Activated CD8-positive, alpha-beta memory T cell treated with anti-CD3 and anti-CD28 coated beads, Interleukin-2, amount 50 U/mL, for 24 hours (primary cell): ENCODE measurements around the gene CTSF.
A peak's percentile ranks its signal among the peaks of the same experiment; 100 is the strongest.
"Not testable (repeated sequence)": the region's sequence is repeated elsewhere in the genome, so short reads cannot be mapped to it uniquely, and the experiment has no call there.

Experiments
- DNase-seq: peaks from one replicate; pipeline ENCODE4 v3.0.0-alpha.2; 2020; ENCODE audit errors: extremely low read depth

The CTSF gene

DNA sequence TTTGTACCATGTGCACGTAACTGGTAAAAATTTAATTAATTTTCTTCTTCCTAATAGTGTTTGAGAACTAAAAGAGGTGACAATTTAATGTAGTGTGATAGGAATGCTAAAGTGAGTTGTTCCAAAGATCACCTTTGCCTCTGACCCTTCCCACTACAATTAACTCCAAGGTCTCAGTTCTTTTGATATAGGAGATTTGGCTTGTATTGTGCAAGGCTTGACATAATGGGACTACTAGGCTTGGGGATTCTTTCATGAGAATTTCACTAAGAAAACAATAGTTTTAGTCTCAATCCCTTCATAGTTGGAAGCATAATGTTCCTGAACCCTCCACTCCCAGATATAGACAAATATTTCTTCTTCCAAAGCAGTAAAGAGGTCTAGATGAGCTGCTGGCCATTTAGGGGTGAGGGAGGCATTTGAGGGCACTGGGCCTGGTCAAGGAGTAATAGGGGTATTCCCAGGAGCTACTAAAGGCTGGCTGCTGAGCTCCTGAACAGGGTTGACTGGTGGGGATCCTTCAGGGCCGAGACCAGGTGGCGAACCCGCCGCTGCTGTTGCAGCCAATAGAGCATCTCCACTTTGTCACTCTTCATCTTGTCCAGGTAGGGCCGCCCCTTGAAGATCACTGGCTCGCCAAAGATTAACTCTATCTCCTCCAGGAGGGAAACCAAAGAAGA, 21.7 kb upstream of the CTSF start:
- DNase-seq: no peak

DNA sequence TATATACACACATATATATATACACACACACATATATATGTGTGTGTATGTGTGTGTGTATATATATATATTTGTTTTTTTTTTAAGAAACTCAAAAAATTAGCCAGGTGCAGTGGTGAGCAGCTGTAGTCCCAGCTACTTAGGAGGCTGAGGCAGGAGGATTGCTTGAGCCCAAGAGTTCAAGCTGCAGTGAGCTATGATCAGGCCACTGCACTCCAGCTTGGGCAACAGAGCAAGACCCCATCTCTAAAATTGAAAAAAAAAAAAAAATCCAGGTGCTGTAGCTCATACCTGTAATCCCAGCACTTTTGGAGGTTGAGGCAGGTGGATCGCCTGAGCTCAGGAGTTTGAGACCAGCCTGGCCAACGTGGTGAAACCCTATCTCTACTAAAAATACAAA, 20.9 kb upstream of the CTSF start:
- DNase-seq: not testable (repeated sequence)

- DNase-seq: no peak
Measured at GRCh38 chr11:66586136-66586535, 17.7 kb upstream of the CTSF start.

DNA sequence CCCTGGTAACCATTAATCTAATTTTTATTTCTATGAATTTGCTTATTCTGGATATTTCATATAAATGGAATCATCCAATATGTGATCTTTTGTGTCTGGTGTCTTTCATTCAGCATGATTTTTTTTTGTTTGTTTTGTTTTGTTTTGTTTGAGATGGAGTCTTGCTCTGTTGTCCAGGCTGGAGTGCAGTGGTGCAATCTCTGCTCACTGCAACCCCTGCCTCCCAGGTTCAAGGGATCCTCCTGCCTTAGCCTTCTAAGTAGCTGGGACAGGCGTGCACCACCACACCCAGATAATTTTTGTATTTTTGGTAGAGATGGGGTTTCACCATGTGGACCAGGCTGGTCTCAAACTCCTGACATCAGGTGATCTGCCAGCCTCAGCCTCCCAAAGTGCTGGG, 17.0 kb upstream of the CTSF start:
- not testable (repeated sequence) for DNase-seq

DNA sequence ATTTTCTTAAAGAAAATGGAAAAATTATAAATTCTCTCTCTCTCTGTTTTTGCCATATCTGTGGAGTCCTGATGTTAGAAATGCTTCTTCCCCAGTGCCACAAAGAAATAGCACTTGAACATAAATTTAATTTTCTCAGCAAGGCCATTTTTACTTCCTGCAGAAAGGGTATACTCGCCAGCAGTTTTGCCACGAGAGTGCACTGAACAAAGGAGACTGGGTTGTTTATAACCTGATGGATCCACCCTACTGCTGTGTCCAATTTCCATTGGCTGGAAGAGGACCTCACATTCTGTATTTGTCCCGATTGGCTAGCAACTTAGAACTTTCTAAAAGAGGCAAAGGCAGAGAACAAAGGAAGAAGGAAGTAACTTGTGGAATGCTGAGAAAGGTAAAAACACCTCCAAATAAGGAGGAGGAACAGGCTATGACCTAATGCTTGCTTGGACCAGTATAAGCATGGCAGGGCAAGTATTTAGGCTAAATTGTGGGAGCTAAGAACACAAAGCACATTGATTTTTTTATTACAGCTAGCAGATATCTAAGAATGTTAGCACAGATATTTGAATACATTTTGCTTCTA, 14.2 kb upstream of the CTSF start:
- not testable (repeated sequence) for DNase-seq

DNA sequence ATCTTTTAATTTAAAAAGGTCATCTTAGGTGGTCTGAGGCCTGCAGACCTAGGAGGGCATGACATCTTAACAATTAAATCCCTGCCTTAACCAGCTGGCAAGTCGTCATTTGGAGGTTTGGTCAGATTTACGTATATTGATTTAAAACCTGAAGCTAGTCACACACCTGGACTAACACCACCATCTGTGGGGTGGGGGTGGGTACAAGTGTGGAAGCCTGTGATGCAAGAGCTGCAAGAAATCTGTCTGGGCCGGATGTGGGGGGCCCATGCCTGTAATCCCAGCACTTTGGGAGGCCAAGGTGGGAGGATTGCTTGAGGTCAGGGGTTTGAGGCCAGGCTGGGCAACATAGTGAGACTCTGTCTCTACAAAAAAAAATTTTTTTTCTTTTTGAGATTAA, 12.9 kb upstream of the CTSF start:
- no peak for DNase-seq

- DNase-seq: no peak
Measured at GRCh38 chr11:66580803-66581202, 12.4 kb upstream of the CTSF start.

GRCh38 chr11:66579017-66579606, 10.7 kb upstream of the CTSF start:
- peak; percentile 61 for DNase-seq

DNA sequence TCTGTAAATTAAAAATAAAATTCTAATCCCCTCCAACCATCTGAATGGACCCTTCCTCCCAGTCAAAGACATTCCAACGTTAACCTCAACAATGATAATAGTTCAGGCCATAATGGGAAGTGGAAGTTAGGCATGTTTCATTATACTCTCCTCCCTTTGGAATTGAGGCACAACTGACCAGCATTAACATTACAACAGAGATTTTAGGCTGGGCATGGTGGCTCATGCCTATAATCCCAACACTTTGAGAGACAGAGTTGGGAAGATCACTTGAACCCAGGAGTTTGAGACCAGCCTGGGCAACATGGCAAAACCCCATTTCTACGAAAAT, 2.4 kb upstream of the CTSF start:
- no peak for DNase-seq

DNA sequence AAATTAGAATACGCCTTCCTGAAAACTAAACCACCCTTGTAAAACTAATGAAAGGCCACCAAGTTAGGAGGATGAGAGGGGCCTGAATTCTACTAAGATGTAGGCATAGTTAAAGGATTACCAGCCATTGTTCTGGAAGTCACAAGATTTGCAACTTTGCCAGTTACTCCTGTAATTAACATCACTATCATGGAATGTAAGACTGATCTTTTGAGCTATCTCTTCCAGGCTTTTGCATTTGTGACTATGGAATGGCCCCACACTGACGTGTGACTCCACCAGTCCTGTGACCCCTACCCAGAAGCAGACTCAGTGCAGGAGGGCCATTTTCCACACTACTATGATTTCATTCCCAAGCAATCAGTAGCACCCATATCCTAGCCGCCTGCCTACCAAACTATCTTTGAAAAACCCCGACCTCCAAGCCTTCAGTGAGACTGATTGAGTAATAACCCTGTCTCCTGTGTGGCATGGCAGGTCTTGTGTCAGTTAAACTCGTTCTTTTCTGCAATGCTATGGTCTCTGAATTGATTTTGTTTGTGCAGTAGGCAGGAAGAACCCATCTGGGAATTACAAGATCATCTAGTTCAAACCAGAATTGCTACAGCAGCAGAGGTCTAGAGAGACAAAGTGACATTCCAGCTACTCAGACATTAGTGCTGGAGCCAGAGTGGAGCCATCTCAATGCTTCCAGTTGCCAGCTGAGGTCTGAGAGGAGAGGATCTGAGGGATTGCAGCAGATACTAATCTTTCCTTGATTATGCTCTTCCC, 1.9 kb upstream of the CTSF start:
- no peak for DNase-seq

DNA sequence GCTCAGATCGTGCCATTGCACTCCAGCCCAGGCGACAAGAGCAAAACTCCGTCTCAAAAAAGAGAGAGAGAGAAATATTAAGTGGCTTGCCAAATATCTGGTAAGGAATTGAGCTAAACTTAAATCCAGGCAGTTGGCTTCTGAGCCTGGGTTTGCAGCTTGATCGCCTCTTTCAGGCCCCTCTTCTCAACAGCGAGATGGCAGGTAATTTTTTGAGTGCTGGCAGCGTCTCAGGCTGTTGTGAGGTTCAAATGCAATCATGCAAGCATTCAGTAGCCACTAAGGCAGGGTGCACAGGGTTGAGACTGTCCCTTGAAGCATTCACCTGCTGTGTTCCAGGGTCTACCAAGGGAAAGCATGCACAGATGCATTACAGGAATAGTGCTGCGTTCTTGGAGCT, 670 bp upstream of the CTSF start:
- DNase-seq: no peak

GRCh38 chr11:66567787-66568123, 651 bp downstream of the CTSF start:
- DNase-seq: no peak

DNA sequence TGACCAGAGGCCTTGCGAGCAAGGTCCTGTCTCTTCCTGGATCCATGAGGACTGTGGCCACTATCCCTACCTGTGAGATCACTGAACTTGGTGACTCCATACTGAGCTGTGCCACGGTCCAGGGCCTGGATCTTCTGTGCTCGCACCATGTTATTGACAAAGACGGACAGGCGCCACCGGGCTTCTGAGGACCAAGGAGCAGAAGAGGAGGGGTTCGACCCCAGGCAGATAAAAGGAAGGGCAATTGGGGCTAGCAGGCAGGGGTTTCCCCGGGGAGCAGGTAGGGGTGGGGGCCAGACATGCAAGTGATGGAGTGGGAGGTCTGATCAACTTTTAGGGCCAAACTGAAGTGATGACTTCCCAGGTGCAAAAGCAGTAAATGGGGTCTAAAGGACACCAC, 2.2 kb downstream of the CTSF start:
- no peak for DNase-seq

GRCh38 chr11:66564984-66565383, 3.4 kb downstream of the CTSF start:
- DNase-seq: no peak

- DNase-seq: no peak
Measured at GRCh38 chr11:66564538-66564937, 3.9 kb downstream of the CTSF start.

DNA sequence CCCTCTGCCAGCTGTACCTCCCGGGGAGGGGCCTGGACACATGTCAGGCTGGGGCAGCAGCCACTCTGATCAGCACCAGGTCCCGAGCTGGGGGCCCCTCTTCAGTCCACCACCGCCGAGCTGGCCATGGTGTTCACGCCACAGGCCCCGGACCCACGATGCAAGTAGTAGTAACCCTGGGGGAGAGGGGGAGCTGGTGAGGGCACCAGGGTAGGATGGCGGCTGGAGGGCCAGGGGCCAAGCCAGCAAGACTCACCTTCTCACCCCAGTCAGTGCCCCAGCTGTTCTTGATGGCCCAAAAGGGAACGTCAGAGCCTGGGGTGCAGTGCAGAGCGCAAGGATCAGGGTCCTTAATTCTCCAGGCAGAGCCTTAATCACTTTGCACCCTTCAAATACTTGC, 4.6 kb downstream of the CTSF start:
- no peak for DNase-seq

GRCh38 chr11:66562907-66563583, 5.4 kb downstream of the CTSF start:
- no peak for DNase-seq

- no peak for DNase-seq
Measured at GRCh38 chr11:66562275-66562674, 6.1 kb downstream of the CTSF start.

GRCh38 chr11:66561975-66562248, 6.5 kb downstream of the CTSF start:
- no peak for DNase-seq

DNA sequence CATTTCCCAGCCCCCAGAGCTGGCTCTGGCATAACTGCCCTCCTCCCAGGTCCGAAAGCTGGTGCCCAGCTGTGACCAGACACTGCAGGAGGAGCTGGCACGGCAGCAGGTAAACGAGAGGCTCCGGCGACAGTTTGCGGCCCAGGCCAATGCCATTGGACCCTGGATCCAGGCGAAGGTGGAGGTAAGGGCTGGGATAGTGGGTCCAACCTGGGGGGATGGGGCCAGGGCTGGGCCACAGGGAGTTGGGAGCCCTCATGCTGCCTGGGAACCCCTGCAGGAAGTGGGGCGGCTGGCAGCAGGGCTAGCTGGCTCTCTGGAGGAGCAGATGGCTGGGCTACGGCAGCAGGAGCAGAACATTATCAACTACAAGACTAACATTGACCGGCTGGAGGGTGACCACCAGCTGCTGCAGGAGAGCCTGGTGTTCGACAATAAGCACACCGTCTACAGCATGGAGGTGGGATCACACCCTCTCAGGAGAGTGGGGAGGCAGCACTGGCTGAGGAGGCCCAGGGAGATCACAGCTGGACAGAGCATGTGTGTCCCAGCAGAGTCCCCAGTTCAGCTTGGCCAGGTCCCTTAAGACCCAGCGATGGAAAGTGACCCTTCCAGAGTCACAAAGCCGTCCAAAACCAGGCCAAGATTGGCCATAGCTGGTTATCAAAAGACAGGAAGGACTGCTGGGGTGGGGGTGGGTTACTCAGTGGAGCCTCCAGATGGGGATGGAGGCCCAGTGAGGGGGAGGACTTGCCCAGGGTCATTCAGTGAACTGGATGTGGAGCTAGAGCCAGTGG, 7.0 kb downstream of the CTSF start:
- DNase-seq: no peak

DNA sequence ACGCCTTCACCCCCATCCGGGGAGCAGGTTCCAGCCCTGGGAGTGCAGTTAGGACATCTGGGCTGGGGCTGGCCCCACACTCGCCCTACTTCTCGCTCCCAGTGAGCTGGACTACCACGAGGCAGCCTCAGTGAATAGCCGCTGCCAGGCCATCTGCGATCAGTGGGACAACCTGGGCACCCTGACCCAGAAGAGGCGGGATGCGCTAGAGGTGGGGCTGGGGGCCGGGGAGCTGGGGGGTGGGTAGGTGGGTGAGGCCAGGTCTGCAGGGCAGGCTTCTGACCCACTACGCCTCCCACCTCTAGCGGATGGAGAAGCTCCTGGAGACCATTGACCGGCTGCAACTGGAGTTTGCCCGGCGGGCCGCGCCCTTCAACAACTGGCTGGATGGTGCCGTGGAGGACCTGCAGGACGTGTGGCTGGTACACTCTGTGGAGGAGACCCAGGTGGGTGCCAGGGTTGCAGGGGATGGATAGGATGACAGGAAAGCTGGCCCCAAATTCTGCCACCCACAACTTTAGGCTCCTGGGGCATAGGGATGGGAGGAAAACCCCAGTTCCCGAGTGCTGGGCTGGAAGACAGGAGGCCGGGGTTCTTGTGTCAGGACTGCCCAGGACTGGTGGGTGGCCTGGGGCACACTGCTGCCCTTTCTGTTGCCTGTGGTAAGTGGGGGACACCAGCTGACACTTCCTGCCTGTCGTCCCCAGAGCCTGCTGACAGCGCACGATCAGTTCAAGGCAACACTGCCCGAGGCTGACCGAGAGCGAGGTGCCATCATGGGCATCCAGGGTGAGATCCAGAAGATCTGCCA, 8.3 kb downstream of the CTSF start:
- DNase-seq: no peak
